K562 (cell line): ENCODE results near the gene STX1A. TPM values are rescaled to one million over a fixed set of nuclear protein-coding genes. Genes with fewer than 3 reads are reported as not detected.
"Not testable (repeated sequence)": the region's sequence is repeated elsewhere in the genome, so short reads cannot be mapped to it uniquely, and the experiment has no call there.

ENCODE experiments used
- ATAC-seq: fragments of 200-7000 bp; cut with Tn5 transposase; 3 replicates; pipeline ENCODE4 v1.9.1; 2020; ENCODE audit warnings: moderate library complexity
- BruUV-seq: library from RNA; stranded (reverse); fragments of 400-500 nt; replicated peaks from 2 replicates; lab custom pipeline; 2021; lab: Mats Ljungman, UMichigan
- CTCF ChIA-PET: fragments of 300-600 bp; formaldehyde crosslinking; extraction: SDS; loops from one replicate; lab custom pipeline; 2021; ENCODE audit warnings: low intra/inter-chr PET ratio; lab: Yijun Ruan, JAX
- POLR2A ChIA-PET: fragments of 300-600, 350-650 bp; sonication (Branson Sonifier 250); formaldehyde crosslinking; extraction: SDS; loops from one replicate; lab custom pipeline; 2021; ENCODE audit warnings: antibody characterized with exemption, inconsistent platforms; lab: Yijun Ruan, JAX
- DNase-seq, 4 experiments: peaks; one replicate each; pipeline versions ENCODE4 v3.0.0 to v3.0.0-alpha.2; 2011 to 2018; ENCODE audit warnings: low spot score in 3 of 4, mixed read lengths in 3 of 4; ENCODE audit errors: extremely low read depth in 1 of 4
- FAIRE-seq: peaks from 2 replicates; lab custom pipeline; 2011; peaks lifted over from hg19 to GRCh38; lab: Jason Lieb, UNC
- H2AFZ ChIP-seq: 2 replicates; pipeline ENCODE4 v1.6.0; 2011; ENCODE audit warnings: low read depth, low read length, control low read depth, inconsistent platforms
- H3K27ac ChIP-seq: fragments of 200-600 bp; 3 replicates; pipeline ENCODE4 v1.8.0; 2011; ENCODE audit warnings: low read depth, mild to moderate bottlenecking, control low read depth, inconsistent platforms, low read length, moderate library complexity, mixed read lengths; ENCODE audit errors: extremely low read depth
- H3K27me3 ChIP-seq, 2 experiments: fragments of 300-600 bp in 1 of 2; 2 replicates in 1 of 2; 3 replicates in 1 of 2; pipeline versions ENCODE4 v1.6.0 to v1.8.0; 2011; ENCODE audit warnings: inconsistent platforms in 2 of 2, low read length in 2 of 2, mild to moderate bottlenecking in 1 of 2, mixed read lengths in 1 of 2, moderate library complexity in 1 of 2; ENCODE audit not compliant: control insufficient read depth in 2 of 2, insufficient read depth in 2 of 2
- H3K36me3 ChIP-seq: fragments of 300-600 bp; 3 replicates; pipeline ENCODE4 v1.8.0; 2011; ENCODE audit warnings: mild to moderate bottlenecking, low read length, inconsistent platforms; ENCODE audit not compliant: control insufficient read depth, insufficient read depth
- H3K4me1 ChIP-seq, 2 experiments: fragments of 200-600 bp in 1 of 2; replicated peaks in 1 of 2; 2 replicates in 1 of 2; 3 replicates in 1 of 2; pipeline versions ENCODE4 v1.5.1 to v1.8.0; 2011; ENCODE audit warnings: inconsistent platforms in 2 of 2, low read length in 2 of 2, mild to moderate bottlenecking in 1 of 2, mixed read lengths in 1 of 2, moderate library complexity in 1 of 2; ENCODE audit not compliant: control insufficient read depth in 2 of 2, insufficient read depth in 2 of 2
- H3K4me2 ChIP-seq: 2 replicates; pipeline ENCODE4 v1.6.1; 2011; ENCODE audit warnings: low read length, control low read depth, inconsistent platforms, mixed read lengths; ENCODE audit not compliant: insufficient read depth
- H3K4me3 ChIP-seq: fragments of 200-600 bp; sonication (generic), shearing (Covaris generic); 2 replicates; pipeline ENCODE4 v1.5.1; 2016; ENCODE audit warnings: control low read depth, inconsistent platforms
- H3K79me2 ChIP-seq: fragments of 200-600 bp; 3 replicates; pipeline ENCODE4 v1.8.0; 2011; ENCODE audit warnings: low read length, inconsistent platforms; ENCODE audit not compliant: control insufficient read depth, insufficient read depth
- H3K9ac ChIP-seq, 2 experiments: 2 replicates each; pipeline versions ENCODE4 v1.6.0 to v1.6.1; 2011; ENCODE audit warnings: low read depth in 2 of 2, low read length in 2 of 2, control low read depth in 1 of 2, inconsistent platforms in 1 of 2, mild to moderate bottlenecking in 1 of 2, mixed read lengths in 1 of 2; ENCODE audit not compliant: insufficient read depth in 1 of 2
- H3K9me1 ChIP-seq: one replicate; pipeline ENCODE4 v1.6.0; 2011; ENCODE audit warnings: inconsistent platforms, mild to moderate bottlenecking, low read length, moderate library complexity; ENCODE audit not compliant: control insufficient read depth, insufficient read depth
- H3K9me3 ChIP-seq: replicated peaks from 2 replicates; pipeline ENCODE4 v1.5.1; 2011; ENCODE audit warnings: low read depth, low read length, inconsistent platforms; ENCODE audit not compliant: control insufficient read depth, insufficient read depth
- H4K20me1 ChIP-seq: replicated peaks from 2 replicates; pipeline ENCODE4 v1.6.1; 2011; ENCODE audit warnings: low read length, inconsistent platforms, mixed read lengths; ENCODE audit not compliant: control insufficient read depth, insufficient read depth
- BCOR ChIP-seq: fragments of 450-650 bp; IDR thresholded peaks from 2 replicates; pipeline ENCODE4 v1.6.1; 2016
- JUNB ChIP-seq: fragments of 450-650 bp; formaldehyde crosslinking; conservative IDR thresholded peaks from 2 replicates; pipeline ENCODE4 v1.4.0; 2020; ENCODE audit warnings: mild to moderate bottlenecking
- RERE ChIP-seq: sonication (generic); formaldehyde crosslinking; IDR thresholded peaks from 2 replicates; pipeline ENCODE4 v1.8.0; 2023; ENCODE audit warnings: missing genetic modification reagents, mild to moderate bottlenecking, borderline replicate concordance
- SIN3B ChIP-seq: fragments of 450-650 bp; IDR thresholded peaks from 2 replicates; pipeline ENCODE4 v1.6.1; 2017; ENCODE audit warnings: low read depth, mild to moderate bottlenecking, moderate library complexity
- TCF7 ChIP-seq: sonication (generic); IDR thresholded peaks from 2 replicates; pipeline ENCODE4 v1.6.1; 2016; ENCODE audit warnings: antibody characterized with exemption, borderline replicate concordance
- ZBTB1 ChIP-seq: sonication (generic); formaldehyde crosslinking; IDR thresholded peaks from 2 replicates; pipeline ENCODE4 v1.8.1; 2023; ENCODE audit warnings: missing genetic modification reagents, low read depth, mild to moderate bottlenecking, borderline replicate concordance
- ZNF121 ChIP-seq: sonication (generic); formaldehyde crosslinking; conservative IDR thresholded peaks from 2 replicates; pipeline ENCODE4 v1.8.0; 2022; ENCODE audit warnings: missing genetic modification reagents
- ZNF263 ChIP-seq: sonication (generic); formaldehyde crosslinking; IDR thresholded peaks from 2 replicates; pipeline ENCODE4 v1.8.0; 2022; ENCODE audit warnings: mild to moderate bottlenecking, missing genetic modification reagents, borderline replicate concordance
- whole genome bisulfite sequencing: fragments of 100-300 bp; shearing (Covaris generic); methylation state at CpG from one replicate; pipeline ENCODE4 v1.1.6; 2016; ENCODE audit warnings: low coverage, mixed read lengths; ENCODE audit not compliant: insufficient coverage; ENCODE audit errors: missing lambda C conversion rate; 5-methylcytosine and 5-hydroxymethylcytosine counted together
- in situ Hi-C: fragments of 300-500 bp; cut with MboI; formaldehyde crosslinking; loops from 4 replicates; pipeline ENCODE4 v1.15.0; 2018; ENCODE audit warnings: inconsistent platforms, mixed read lengths
- intact Hi-C: fragments of 100-400 bp; cut with micrococcal nuclease; formaldehyde crosslinking; loops from 2 replicates; pipeline ENCODE4 v1.14.2; 2022
- polyA plus RNA-seq, 8 experiments: library from polyadenylated mRNA; depleted of rRNA in 4 of 8; stranded (reverse) in 5 of 8; unstranded in 3 of 8; fragments of >200 nt; fragmentation: Nextera tagmentation in 2 of 8; fragmentation: Illumina TruSeq in 1 of 8; extraction: Ambion mirVana in 2 of 8; extraction: Trizol in 1 of 8; gene quantifications; 2 replicates each; pipeline versions ENCODE4 v1.2.1 to v1.2.3, GENCODE V29; 2011 to 2014; ENCODE audit warnings: inconsistent platforms in 1 of 8, missing spikeins in 1 of 8
- total RNA-seq, 7 experiments: library from RNA; depleted of rRNA in 6 of 7; stranded (reverse); fragments of >200 nt in 6 of 7; fragmentation: Illumina TruSeq in 2 of 7; extraction: Trizol in 2 of 7; gene quantifications; 2 replicates each; pipeline versions ENCODE4 v1.2.1 to v1.2.3, GENCODE V29; 2011 to 2021; ENCODE audit warnings: low replicate concordance in 1 of 7

The STX1A gene
- total and polyA plus RNA-seq, 9 of the 15 experiments (the other 6 are each of a cell fraction or from before 2014, with no cell fraction given): 0.04 to 15.1 (median 6.3) TPM

GRCh38 chr7:73721377-73721817 is 1.9 kb upstream of the STX1A start (continued):
- TF ChIP-seq TCF7: no peak

- DNase-seq, ATAC-seq, CTCF ChIA-PET, intact Hi-C loops, BruUV-seq, H3K27ac ChIP-seq, H3K9me3 ChIP-seq, H3K4me3 ChIP-seq, H3K4me2 ChIP-seq, H3K9ac ChIP-seq, H2AFZ ChIP-seq, H3K36me3 ChIP-seq, H3K27me3 ChIP-seq, in situ Hi-C loops, H3K9me1 ChIP-seq, FAIRE-seq: not testable (repeated sequence)
- POLR2A ChIA-PET: interaction anchor here (0.7 to 1.9 kb wide), 8 partner anchors 16 to 147 kb away, joined by 3 to 6 read pairs (median 4); no protein-coding TSS in a partner anchor
- peaks cover 17 to 46% of the 10 kb centered on the region in 2 experiments for H3K4me1 ChIP-seq
- H4K20me1 ChIP-seq: peaks cover 27% of the 10 kb centered on the region
- H3K79me2 ChIP-seq: peaks cover 10% of the 10 kb centered on the region; the same call in 2 of the 3 replicates
- 76% methylated on average over 7 of the region's 9 CpGs for WGBS
Observed at GRCh38 chr7:73720443-73720842, 974 bp upstream of the STX1A start.

GRCh38 chr7:73719806-73720169 is 319 bp upstream of the STX1A start:
- Histone ChIP-seq H3K4me1 (peaks cover 20 to 50% of the 10 kb centered on the region in 2 experiments), H2AFZ (peak overlapping the region; percentile 93), H3K36me3 (no peaks in the 10 kb centered on the region), H4K20me1 (peaks cover 29% of the 10 kb centered on the region), H3K4me3 (peak overlapping the region; percentile 33), H3K9me3 (no peaks in the 10 kb centered on the region), H3K27ac (no peak overlapping the region), H3K27me3 (no peaks in the 10 kb centered on the region), H3K79me2 (peaks cover 10% of the 10 kb centered on the region; the same call in 2 of the 3 replicates), H3K9me1 (peaks cover 6% of the 10 kb centered on the region), H3K4me2 (peak overlapping the region; percentile 69), H3K9ac (peak overlapping the region in 1 of 2 experiments; percentile 90; a peak in 2 of 4 replicates)
- POLR2A ChIA-PET: interaction anchor here (0.6 to 1.9 kb wide), 9 partner anchors 16 to 1350 kb away, joined by 3 to 6 read pairs (median 3); no protein-coding TSS in a partner anchor
- intact Hi-C loops (loop anchor here (5.0 kb wide), 1 partner anchor 37 kb away; the partner anchor contains the start of genes BUD23 and DNAJC30), in situ Hi-C loops (no loop called here)
- ATAC-seq (no peak), FAIRE-seq (no peak), DNase-seq (no peak)
- BruUV-seq: no TSS peak
- 3% methylated on average over 14 of the region's 16 CpGs for WGBS
- CTCF ChIA-PET: interaction anchor here (0.6 kb wide), 1 partner anchor 58 kb away, joined by 8 read pairs; no protein-coding TSS in a partner anchor
- no peak for TF ChIP-seq JUNB (CRISPR knock-in tag)
- no peak for TF ChIP-seq SIN3B
- TF ChIP-seq BCOR: peak; percentile 59; the same call in 1 of the 2 replicates
- no peak for TF ChIP-seq ZBTB1
- no peak for TF ChIP-seq RERE
- no peak for TF ChIP-seq ZNF263 (CRISPR knock-in tag)
- TF ChIP-seq ZNF121 (CRISPR knock-in tag): peak; percentile 99
